Measurements from ENCODE around the gene ARTN.

The ARTN gene

DNA sequence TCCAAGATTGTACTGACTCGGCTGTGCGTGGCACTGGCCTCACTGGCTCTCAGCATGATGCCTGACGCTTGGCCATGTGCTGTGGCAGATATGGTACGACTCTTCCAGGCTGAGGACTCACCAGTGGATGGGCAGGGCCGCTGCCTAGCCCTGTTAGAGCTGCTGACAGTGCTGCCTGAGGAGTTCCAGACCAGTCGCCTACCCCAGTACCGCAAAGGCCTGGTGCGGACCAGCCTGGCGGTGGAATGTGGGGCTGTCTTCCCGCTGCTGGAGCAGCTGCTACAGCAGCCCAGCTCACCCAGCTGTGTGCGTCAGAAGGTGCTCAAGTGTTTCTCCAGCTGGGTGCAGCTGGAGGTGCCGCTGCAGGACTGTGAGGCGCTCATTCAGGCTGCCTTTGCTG, 16.1 kb downstream of the ARTN start:
- 86 to 88% methylated on average over 12 to 13 of the region's 13 CpGs for WGBS, 2 experiments (ENCODE audit: insufficient coverage in 2 of 2)
- Histone ChIP-seq H3K9me3 (ENCODE audit: control insufficient read depth, low read length) (no peaks in the 10 kb centered on the region), H3K36me3 (ENCODE audit: control insufficient read depth, insufficient read depth, low read length) (peaks cover 11% of the 10 kb centered on the region), H3K4me3 (ENCODE audit: extremely low read depth, insufficient read depth, low read length, poor library complexity, severe bottlenecking) (no peak overlapping the region), H3K27ac (ENCODE audit: low read depth, low read length, severe bottlenecking) (no peak overlapping the region), H3K4me1 (ENCODE audit: control insufficient read depth, insufficient read depth, low read length, poor library complexity, severe bottlenecking) (no peaks in the 10 kb centered on the region)

- Histone ChIP-seq H3K4me3 (ENCODE audit: extremely low read depth, insufficient read depth, low read length, poor library complexity, severe bottlenecking) (no peak overlapping the region), H3K9me3 (ENCODE audit: control insufficient read depth, low read length) (no peaks in the 10 kb centered on the region), H3K36me3 (ENCODE audit: control insufficient read depth, insufficient read depth, low read length) (peaks cover 11% of the 10 kb centered on the region), H3K27ac (ENCODE audit: low read depth, low read length, severe bottlenecking) (no peak overlapping the region), H3K4me1 (ENCODE audit: control insufficient read depth, insufficient read depth, low read length, poor library complexity, severe bottlenecking) (no peaks in the 10 kb centered on the region)
- WGBS, 2 experiments (ENCODE audit: insufficient coverage in 2 of 2): 93 to 97% methylated on average over 3 of the region's 4 CpGs
These were observed 17.7 kb downstream of the ARTN start for GRCh38 chr1:43951021-43951985.

GRCh38 chr1:43952731-43953346, 19.2 kb downstream of the ARTN start:
- H3K4me3 ChIP-seq (ENCODE audit: extremely low read depth, insufficient read depth, low read length, poor library complexity, severe bottlenecking): no peak overlapping the region
- H3K27ac ChIP-seq (ENCODE audit: low read depth, low read length, severe bottlenecking): no peak overlapping the region
- H3K4me1 ChIP-seq (ENCODE audit: control insufficient read depth, insufficient read depth, low read length, poor library complexity, severe bottlenecking): no peaks in the 10 kb centered on the region
- H3K9me3 ChIP-seq (ENCODE audit: control insufficient read depth, low read length): no peaks in the 10 kb centered on the region
- peaks cover 25% of the 10 kb centered on the region for H3K36me3 ChIP-seq (ENCODE audit: control insufficient read depth, insufficient read depth, low read length)
- WGBS, 2 experiments (ENCODE audit: insufficient coverage in 2 of 2): 56 to 72% methylated on average over 6 to 7 of the region's 8 CpGs

DNA sequence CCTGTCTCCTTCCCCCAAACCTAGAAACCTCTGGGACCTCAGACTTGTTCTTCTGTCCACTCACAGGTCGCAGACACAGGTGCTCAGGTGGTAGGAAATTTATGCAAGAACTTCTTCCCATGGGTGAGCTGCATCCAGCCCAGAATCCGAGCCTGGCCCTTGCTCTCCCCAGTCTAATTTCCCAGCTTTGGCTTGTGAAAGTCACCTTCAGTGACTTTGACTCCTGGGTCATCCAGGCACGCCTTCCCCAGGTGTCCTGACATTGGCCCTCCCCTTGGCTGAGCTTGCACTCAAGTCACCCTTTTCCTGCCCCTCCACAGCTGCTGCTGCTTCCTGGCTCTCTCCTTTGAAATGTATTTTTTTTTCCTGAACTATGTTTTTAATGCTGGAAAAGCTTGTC, 19.8 kb downstream of the ARTN start:
- no peak overlapping the region for H3K27ac ChIP-seq (ENCODE audit: low read depth, low read length, severe bottlenecking)
- H3K9me3 ChIP-seq (ENCODE audit: control insufficient read depth, low read length): no peaks in the 10 kb centered on the region
- H3K36me3 ChIP-seq (ENCODE audit: control insufficient read depth, insufficient read depth, low read length): peaks cover 31% of the 10 kb centered on the region
- no peak overlapping the region for H3K4me3 ChIP-seq (ENCODE audit: extremely low read depth, insufficient read depth, low read length, poor library complexity, severe bottlenecking)
- no peaks in the 10 kb centered on the region for H3K4me1 ChIP-seq (ENCODE audit: control insufficient read depth, insufficient read depth, low read length, poor library complexity, severe bottlenecking)
- WGBS, 2 experiments (ENCODE audit: insufficient coverage in 2 of 2): 91% methylated on average over 2 of the region's 3 CpGs

DNA sequence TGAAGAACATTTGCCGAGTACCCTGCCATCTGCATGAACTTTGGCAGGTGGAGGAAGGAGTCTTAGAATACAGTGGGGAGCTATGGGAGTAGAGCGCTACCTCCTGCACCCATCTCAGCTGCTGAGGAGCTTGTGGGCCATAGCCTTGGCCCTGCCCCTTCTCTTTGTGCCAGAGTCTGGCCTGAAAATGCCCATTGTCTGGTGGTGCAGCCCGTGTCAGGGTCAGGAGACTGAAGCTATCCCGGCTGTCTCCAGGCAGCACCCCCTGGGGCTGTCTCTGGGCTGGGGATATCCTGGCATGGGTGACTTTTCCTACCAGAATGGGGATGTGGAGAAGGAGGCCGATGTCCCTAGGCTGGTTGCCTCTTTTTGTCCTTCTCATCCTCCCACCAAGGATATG, 20.4 kb downstream of the ARTN start:
- peaks cover 37% of the 10 kb centered on the region for H3K36me3 ChIP-seq (ENCODE audit: control insufficient read depth, insufficient read depth, low read length)
- H3K4me1 ChIP-seq (ENCODE audit: control insufficient read depth, insufficient read depth, low read length, poor library complexity, severe bottlenecking): no peaks in the 10 kb centered on the region
- H3K27ac ChIP-seq (ENCODE audit: low read depth, low read length, severe bottlenecking): no peak overlapping the region
- no peak overlapping the region for H3K4me3 ChIP-seq (ENCODE audit: extremely low read depth, insufficient read depth, low read length, poor library complexity, severe bottlenecking)
- no peaks in the 10 kb centered on the region for H3K9me3 ChIP-seq (ENCODE audit: control insufficient read depth, low read length)
- 85 to 91% methylated on average over 3 to 4 of the region's 5 CpGs for WGBS, 2 experiments (ENCODE audit: insufficient coverage in 2 of 2)

- H3K4me1 ChIP-seq (ENCODE audit: control insufficient read depth, insufficient read depth, low read length, poor library complexity, severe bottlenecking): no peaks in the 10 kb centered on the region
- peaks cover 47% of the 10 kb centered on the region for H3K36me3 ChIP-seq (ENCODE audit: control insufficient read depth, insufficient read depth, low read length)
- H3K27ac ChIP-seq (ENCODE audit: low read depth, low read length, severe bottlenecking): no peak overlapping the region
- 94 to 100% methylated on average over 4 to 8 of the region's 8 CpGs for WGBS, 2 experiments (ENCODE audit: insufficient coverage in 2 of 2)
- no peak overlapping the region for H3K4me3 ChIP-seq (ENCODE audit: extremely low read depth, insufficient read depth, low read length, poor library complexity, severe bottlenecking)
- H3K9me3 ChIP-seq (ENCODE audit: control insufficient read depth, low read length): no peaks in the 10 kb centered on the region
These were observed 22.6 kb downstream of the ARTN start for GRCh38 chr1:43956234-43956633.

DNA sequence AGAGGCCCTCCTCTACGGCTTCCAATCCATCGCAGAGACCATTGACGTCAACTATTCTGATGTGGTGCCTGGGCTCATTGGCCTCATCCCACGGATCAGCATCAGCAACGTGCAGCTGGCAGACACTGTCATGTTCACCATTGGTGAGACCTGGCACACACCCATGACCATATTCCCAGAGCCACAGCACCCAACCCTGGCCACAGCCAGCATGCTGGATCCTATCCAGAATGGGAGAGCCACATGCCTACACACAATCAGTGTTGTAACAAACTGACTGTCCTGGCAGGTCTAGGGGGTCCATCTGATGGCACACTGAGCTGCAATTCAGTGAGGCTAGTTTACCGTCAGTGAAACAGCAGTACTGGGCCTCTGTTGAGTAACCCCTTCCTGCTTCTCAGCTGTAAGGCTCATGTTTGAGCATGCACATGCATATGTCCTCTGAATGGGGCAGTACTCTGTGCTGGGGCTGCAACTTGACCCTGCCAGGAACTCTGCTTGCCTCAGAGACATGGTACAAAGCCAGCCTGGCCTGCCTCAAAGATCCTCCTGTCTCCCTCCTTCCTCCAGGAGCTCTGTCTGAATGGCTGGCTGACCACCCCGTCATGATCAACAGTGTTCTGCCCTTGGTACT, 23.9 kb downstream of the ARTN start:
- WGBS, 2 experiments (ENCODE audit: insufficient coverage in 2 of 2): 91 to 97% methylated on average over 6 to 7 of the region's 7 CpGs
- H3K4me3 ChIP-seq (ENCODE audit: extremely low read depth, insufficient read depth, low read length, poor library complexity, severe bottlenecking): no peak overlapping the region
- no peaks in the 10 kb centered on the region for H3K9me3 ChIP-seq (ENCODE audit: control insufficient read depth, low read length)
- no peak overlapping the region for H3K27ac ChIP-seq (ENCODE audit: low read depth, low read length, severe bottlenecking)
- H3K4me1 ChIP-seq (ENCODE audit: control insufficient read depth, insufficient read depth, low read length, poor library complexity, severe bottlenecking): no peaks in the 10 kb centered on the region
- peaks cover 57% of the 10 kb centered on the region for H3K36me3 ChIP-seq (ENCODE audit: control insufficient read depth, insufficient read depth, low read length)

- no peaks in the 10 kb centered on the region for H3K9me3 ChIP-seq (ENCODE audit: control insufficient read depth, low read length)
- peaks cover 58% of the 10 kb centered on the region for H3K36me3 ChIP-seq (ENCODE audit: control insufficient read depth, insufficient read depth, low read length)
- no peak overlapping the region for H3K4me3 ChIP-seq (ENCODE audit: extremely low read depth, insufficient read depth, low read length, poor library complexity, severe bottlenecking)
- 91 to 92% methylated on average over 5 to 7 of the region's 9 CpGs for WGBS, 2 experiments (ENCODE audit: insufficient coverage in 2 of 2)
- no peak overlapping the region for H3K27ac ChIP-seq (ENCODE audit: low read depth, low read length, severe bottlenecking)
- no peaks in the 10 kb centered on the region for H3K4me1 ChIP-seq (ENCODE audit: control insufficient read depth, insufficient read depth, low read length, poor library complexity, severe bottlenecking)
These were observed 25.0 kb downstream of the ARTN start for GRCh38 chr1:43958351-43959255.

DNA sequence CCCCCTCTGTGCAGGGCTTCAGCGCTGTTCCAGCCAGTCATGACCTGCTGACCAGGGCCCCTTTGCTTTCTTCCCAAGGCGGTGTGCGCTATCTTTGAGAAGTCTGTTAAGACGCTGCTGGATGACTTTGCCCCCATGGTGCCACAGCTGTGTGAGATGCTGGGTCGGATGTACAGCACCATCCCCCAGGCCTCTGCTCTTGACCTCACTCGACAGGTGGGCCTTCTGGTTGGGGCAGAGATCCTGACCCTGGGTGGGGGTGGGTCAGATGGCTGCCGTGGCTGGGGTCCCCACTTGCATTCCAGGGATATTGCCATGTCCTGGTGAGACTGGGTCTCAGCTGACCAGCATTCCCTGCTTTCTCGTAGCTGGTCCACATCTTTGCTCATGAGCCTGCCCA, 27.2 kb downstream of the ARTN start:
- Histone ChIP-seq H3K4me1 (ENCODE audit: control insufficient read depth, insufficient read depth, low read length, poor library complexity, severe bottlenecking) (no peaks in the 10 kb centered on the region), H3K9me3 (ENCODE audit: control insufficient read depth, low read length) (no peaks in the 10 kb centered on the region), H3K36me3 (ENCODE audit: control insufficient read depth, insufficient read depth, low read length) (peaks cover 65% of the 10 kb centered on the region), H3K4me3 (ENCODE audit: extremely low read depth, insufficient read depth, low read length, poor library complexity, severe bottlenecking) (no peak overlapping the region), H3K27ac (ENCODE audit: low read depth, low read length, severe bottlenecking) (no peak overlapping the region)
- WGBS, 2 experiments (ENCODE audit: insufficient coverage in 2 of 2): 92 to 93% methylated on average over 7 of the region's 8 CpGs

DNA sequence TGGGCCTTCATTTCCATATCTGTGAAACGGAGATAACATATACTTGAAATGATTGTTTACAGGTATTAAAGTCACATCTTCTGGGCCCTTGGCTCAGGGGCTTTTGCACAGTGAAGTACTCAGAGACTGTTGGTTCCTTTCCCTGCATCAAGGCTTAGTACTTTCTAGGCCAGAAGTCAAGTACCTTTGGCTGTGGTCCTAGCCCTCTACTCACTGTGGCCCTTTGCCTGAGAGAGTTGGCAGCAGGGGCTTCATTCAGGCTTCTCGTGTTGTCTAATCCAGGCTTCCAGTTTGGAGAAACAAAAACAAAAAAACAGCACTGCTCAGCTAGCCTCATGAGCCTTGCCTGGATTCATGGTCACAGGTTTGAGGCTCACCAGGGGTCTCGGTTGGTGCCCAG, 28.1 kb downstream of the ARTN start:
- no peak overlapping the region for H3K4me3 ChIP-seq (ENCODE audit: extremely low read depth, insufficient read depth, low read length, poor library complexity, severe bottlenecking)
- no peak overlapping the region for H3K27ac ChIP-seq (ENCODE audit: low read depth, low read length, severe bottlenecking)
- H3K36me3 ChIP-seq (ENCODE audit: control insufficient read depth, insufficient read depth, low read length): peaks cover 62% of the 10 kb centered on the region
- H3K4me1 ChIP-seq (ENCODE audit: control insufficient read depth, insufficient read depth, low read length, poor library complexity, severe bottlenecking): no peaks in the 10 kb centered on the region
- no peaks in the 10 kb centered on the region for H3K9me3 ChIP-seq (ENCODE audit: control insufficient read depth, low read length)
- 95 to 97% methylated on average over 2 of the region's 3 CpGs for WGBS, 2 experiments (ENCODE audit: insufficient coverage in 2 of 2)

Measured in mesodermal cell (in vitro differentiated cells).